Endometrium (tissue), 2 donors: ENCODE data around the gene ANXA10.
A peak's percentile ranks its signal among the peaks of the same experiment; 100 is the strongest.
"Not testable (repeated sequence)": the region's sequence is repeated elsewhere in the genome, so short reads cannot be mapped to it uniquely, and the experiment has no call there.

Experiments used
- FAIRE-seq: peaks from 2 replicates; lab custom pipeline; 2012; peaks lifted over from hg19 to GRCh38; lab: Jason Lieb, UNC
- donor health status: control.
- donor health status: control.

ANXA10 gene

DNA sequence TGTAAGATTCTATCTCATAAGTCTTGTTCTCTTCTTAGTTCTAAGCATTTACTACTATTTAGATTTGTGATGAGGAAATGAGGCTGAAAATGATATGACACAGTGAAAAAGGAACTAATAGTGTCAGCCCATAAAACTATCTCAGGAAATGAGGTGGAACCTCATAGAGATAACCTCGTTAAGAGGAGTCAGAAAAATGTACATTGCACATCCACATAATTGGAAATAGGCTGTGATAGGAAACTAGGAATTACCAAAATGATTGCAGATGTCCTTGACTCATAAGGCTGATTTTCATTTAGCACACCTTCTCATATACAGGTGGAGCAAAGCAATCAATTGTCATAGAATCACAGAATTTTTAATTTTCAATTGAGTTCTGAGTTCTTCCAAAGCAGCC, 26.8 kb downstream of the ANXA10 start:
- no peak for FAIRE-seq

- FAIRE-seq = no peak
Measured at GRCh38 chr4:168119890-168120289, 27.6 kb downstream of the ANXA10 start.

DNA sequence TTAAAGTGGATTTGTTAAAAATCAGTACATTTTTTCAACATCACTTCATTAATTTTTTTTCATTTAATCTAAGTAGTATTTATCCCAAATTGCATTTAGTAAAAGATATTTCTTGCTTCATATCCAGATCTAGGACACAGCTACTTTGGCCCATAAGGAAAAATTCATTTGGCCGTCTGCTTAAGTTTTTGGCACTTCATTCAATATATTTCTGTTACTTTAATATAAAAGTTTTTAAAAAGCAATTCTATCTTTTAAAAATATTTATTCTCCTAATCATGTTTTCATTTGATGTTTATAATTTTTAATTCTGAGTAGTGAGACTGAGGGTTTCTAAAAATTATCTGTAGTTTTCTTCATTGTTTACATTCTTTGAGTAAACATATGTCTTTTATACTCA, 28.5 kb downstream of the ANXA10 start:
- peak; percentile 73 for FAIRE-seq

DNA sequence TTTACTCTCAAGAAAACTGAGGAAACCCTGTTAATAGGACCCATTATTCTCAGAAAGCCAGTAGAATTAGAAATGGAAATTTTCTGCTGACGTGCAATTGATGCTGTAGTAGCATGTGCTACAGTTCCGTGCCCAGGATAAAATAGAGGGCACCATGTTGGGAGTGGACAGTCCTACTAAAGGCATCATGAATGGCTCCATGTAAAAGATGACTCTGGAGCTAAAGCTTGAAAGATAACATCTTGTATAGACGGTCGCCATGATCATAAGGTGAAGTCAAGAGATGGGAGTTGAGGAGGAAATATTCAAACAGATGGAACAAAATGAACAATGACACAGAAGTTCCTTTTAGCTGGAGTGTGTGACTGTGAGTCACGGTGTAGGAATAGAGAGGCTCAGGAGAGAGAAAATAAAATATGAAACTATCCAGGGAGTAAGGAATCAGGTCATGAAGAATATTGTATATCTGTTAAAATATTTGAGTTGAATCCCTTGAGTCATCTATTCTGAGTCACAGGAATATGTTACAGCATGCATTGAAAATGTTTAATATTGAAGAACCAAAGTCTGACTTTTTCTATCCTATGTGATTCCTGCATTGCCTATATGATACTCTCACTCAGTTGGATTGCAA, 31.8 kb downstream of the ANXA10 start:
- FAIRE-seq = no peak

- no peak for FAIRE-seq
Measured at GRCh38 chr4:168126952-168127351, 34.6 kb downstream of the ANXA10 start.

GRCh38 chr4:168128601-168129000, 36.3 kb downstream of the ANXA10 start:
- FAIRE-seq = no peak

GRCh38 chr4:168129046-168129772, 36.9 kb downstream of the ANXA10 start:
- FAIRE-seq = no peak

- FAIRE-seq = no peak
Measured at GRCh38 chr4:168129802-168130201, 37.5 kb downstream of the ANXA10 start.

DNA sequence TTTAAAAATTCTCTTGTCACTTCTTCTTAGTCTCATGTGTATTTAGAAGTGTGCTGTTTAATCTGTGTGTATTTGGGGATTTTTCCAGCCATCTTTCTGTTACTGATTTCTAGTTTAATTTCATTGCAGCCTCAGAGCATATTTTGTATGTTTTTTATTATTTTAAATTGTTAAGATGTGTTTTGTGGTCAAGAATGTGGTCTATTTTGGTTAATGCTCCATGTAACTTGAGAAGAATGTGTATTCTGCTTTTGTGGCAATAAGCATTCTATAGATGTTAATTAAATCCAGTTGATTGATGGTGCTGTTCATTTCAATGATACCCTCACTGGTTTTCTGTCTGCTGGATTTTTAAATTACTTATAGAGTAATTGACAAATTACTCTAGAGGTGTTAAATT, 38.9 kb downstream of the ANXA10 start:
- no peak for FAIRE-seq

DNA sequence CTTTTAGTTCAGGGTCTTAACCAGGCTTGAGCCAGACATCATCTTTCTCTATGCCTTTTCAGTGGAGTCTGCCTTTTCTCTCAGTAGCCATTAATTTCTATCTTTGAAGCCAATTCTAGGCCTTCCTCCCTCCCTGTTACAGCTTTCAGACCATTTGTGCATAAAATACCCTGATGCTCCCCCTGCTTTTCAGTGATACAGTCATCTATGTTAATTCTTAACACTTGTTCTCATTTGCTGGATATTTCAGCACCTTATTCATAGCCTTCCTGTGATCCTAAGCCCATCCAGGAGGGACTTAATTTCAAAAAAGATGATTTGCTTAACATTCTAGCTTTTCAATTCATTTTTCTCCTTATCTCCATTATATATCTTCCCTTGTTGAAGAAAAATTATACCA, 42.3 kb downstream of the ANXA10 start:
- no peak for FAIRE-seq

DNA sequence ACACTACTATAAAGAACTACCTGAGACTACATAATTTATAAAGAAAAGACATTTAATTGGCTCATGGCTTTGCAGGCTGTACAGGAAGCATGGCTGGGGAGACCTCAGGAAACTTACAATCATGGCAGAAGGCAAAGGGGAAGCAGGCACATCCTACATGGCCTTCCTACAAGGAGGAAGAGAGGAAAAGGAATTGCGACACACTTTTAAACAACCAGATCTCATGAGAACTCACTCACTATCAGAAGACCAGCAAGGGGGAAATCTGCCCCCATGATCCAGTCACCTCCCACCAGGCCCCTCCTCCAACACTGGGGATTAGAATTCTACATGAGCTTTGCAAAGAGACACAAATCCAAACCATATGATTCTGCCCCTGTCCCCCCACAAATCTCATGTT, 43.5 kb downstream of the ANXA10 start:
- not testable (repeated sequence) for FAIRE-seq

DNA sequence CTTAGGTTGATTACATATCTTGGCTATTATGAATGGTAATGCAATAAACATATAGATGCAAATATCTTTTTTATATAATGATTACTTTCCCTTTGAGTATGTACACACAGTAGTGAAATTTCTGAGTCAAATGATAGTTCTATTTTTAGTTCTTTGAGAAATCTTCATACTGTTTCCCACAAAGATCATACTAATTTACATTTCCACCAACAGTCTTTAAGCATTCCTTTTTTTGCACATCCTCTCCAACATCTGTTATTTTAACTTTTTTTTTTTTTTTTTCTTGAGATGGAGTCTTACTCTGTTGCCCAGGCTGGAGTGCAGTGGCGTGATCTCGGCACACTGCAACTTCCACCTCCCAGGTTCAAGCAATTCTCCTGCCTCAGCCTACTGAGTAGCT, 45.4 kb downstream of the ANXA10 start:
- FAIRE-seq = not testable (repeated sequence)

- FAIRE-seq = no peak
Measured at GRCh38 chr4:168138143-168138542, 45.8 kb downstream of the ANXA10 start.

- FAIRE-seq = no peak
Measured at GRCh38 chr4:168139336-168139735, 47.0 kb downstream of the ANXA10 start.

DNA sequence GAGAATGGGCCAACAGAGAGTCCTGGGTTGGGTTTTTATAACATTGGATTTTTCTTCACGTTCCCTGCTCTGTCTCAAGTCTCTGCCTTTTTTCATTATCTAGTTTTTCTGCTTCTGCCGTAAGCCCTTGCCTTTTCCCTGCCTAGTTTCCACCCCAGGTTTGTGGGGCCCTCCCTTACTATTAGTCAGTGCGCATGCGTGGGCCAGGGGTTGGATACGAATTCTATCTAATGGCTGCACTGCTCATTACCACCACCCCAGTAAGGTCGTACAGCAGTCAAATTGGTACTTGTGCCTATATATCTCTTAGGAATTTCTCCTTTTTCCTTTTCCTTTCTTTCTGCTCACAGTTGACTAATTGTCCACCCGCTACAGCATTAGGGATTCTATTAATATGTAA, 49.4 kb downstream of the ANXA10 start:
- no peak for FAIRE-seq

- no peak for FAIRE-seq
Measured at GRCh38 chr4:168143601-168144000, 51.3 kb downstream of the ANXA10 start.

GRCh38 chr4:168150420-168151050, 58.2 kb downstream of the ANXA10 start:
- no peak for FAIRE-seq

GRCh38 chr4:168151327-168151726, 59.0 kb downstream of the ANXA10 start:
- FAIRE-seq = no peak

DNA sequence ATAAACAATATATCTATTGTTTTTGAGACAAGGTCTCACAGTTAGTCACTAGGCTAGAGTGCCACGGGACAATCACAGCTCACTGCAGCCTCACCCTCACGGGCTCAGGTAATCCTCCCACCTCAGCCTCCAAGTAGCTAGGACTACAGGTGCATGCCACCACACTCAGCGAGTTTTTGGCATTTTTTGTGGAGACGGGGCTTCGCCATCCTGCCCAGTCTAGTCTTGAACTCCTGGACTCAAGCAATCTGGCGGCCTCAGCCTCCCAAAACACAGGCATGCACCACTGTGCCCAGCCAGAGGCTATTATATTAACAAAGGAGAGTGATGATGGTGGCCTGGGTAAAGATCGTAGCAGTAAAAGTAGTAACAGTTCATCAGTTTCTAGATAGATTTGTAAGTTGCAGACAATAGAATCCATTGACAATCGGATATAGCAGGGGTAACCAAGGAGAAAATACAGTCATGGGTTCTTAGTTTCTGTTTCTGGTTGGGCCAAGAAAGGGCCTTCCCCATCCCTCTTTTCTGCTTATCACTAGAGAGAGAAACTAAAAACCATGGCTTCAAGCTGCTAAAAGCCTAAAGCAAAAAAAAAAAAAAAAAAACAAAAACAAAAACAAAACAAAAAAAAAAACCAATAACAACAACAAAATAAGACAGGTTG, 60.6 kb downstream of the ANXA10 start:
- no peak for FAIRE-seq

DNA sequence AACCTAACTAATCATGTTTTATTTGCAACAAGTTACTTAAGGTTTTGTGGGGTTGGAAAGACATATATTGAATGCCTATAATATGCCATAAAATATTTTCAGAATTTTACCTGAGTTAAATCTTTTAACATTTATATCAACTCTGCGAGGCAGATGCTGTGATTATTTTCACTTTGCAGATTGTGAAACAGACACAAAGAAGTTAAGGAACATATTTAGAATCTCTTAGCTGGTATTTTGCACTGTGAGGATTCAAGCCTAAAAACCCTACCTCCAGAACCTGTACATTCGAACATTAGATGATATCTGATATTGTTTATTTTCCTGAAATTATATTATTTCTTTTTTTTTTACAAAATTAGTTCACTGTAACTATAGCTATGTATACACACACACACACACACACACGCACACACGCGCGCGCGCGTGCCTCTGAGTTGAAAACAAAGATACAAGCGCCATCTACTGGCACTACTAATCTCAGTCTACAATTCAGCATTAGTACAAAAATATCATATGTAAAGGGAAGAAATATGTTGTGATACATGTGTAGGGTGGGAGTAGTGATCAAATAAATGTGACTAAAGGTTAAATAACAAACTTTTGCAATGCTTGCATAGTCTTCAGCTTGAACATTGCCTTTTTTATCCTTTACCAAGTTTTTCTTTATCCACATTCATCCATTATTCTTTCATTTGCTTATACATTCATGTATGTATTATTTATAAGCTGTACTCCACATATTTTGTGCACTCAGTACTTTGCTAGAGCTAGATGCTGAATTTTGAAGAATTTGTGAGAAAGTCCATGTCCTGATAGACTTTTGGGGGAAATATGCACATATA, 61.5 kb downstream of the ANXA10 start:
- peak; percentile 81 for FAIRE-seq

DNA sequence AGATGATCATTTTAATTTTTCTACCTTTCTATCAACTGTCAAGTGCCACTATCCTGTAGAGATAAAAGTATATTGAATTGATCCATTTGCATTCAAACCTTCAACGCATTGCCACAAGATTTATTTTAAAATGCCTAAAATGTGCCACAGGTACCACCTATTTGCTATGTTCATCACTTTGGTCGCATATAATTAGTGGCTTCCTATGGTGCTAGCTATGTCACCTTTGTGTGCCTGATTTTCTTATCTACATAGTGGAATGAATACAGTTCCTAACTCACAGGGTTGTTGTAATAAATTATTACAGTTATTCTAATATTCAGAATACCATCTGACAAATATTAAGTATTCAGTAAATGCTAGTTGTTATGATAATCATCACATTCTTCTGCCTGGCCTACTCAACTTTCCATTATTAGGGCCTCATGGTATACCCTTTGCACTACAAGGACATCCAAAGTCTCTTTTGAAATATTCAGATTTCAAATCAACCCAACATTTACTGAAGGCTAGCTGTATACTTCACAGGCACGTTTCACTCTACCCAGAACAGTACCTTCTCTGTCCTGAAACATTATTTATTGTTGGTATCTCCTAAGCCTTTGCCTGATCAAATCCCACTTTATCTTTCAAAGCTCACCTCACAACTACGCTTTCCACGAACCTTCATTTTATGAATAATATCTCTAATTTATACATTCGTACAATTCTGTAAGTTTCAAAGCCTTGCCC, 62.4 kb downstream of the ANXA10 start:
- FAIRE-seq = no peak
